ENCODE data around the gene CACNA1I.

CACNA1I gene

GRCh38 chr22:39600491-39601179 lies 30.1 kb downstream of the CACNA1I start:
- DNase-seq (ENCODE audit: low read depth, low spot score), result no peak
- no peak overlapping the region for H3K9ac ChIP-seq (ENCODE audit: insufficient read length)
- peaks cover 45% of the 10 kb centered on the region for H3K36me3 ChIP-seq (ENCODE audit: insufficient read depth, low read length)
- no peak overlapping the region for H3K4me3 ChIP-seq
- H3K27ac ChIP-seq, result peak overlapping the region; percentile 85
- TF ChIP-seq FOXP2 (optimal IDR thresholded peaks at IDR 0.05; ENCODE audit: control extremely low read depth, extremely low read length, insufficient read depth) (no peak), POLR2AphosphoS5 (IDR thresholded peaks at IDR 0.05; ENCODE audit: borderline replicate concordance, low read depth, low read length) (no peak), EZH2 (IDR thresholded peaks at IDR 0.05) (no peak)
- peaks cover 10% of the 10 kb centered on the region; the same call in 1 of the 2 replicates for H3K9me3 ChIP-seq (ENCODE audit: low read depth, low read length)

GRCh38 chr22:39601180-39601535 lies 30.6 kb downstream of the CACNA1I start:
- Histone ChIP-seq H3K36me3 (ENCODE audit: insufficient read depth, low read length) (peaks cover 48% of the 10 kb centered on the region), H3K4me3 (no peak overlapping the region), H3K27ac (peak overlapping the region; percentile 85), H3K9ac (ENCODE audit: insufficient read length) (no peak overlapping the region), H3K9me3 (ENCODE audit: low read depth, low read length) (peaks cover 10% of the 10 kb centered on the region; the same call in 1 of the 2 replicates)
- TF ChIP-seq FOXP2 (optimal IDR thresholded peaks at IDR 0.05; ENCODE audit: control extremely low read depth, extremely low read length, insufficient read depth), result no peak
- no peak for TF ChIP-seq EZH2 (IDR thresholded peaks at IDR 0.05)
- TF ChIP-seq POLR2AphosphoS5 (IDR thresholded peaks at IDR 0.05; ENCODE audit: borderline replicate concordance, low read depth, low read length), result no peak
- DNase-seq (ENCODE audit: low read depth, low spot score), result no peak

- peaks cover 52% of the 10 kb centered on the region for H3K36me3 ChIP-seq (ENCODE audit: insufficient read depth, low read length)
- TF ChIP-seq EZH2 (IDR thresholded peaks at IDR 0.05) (no peak), FOXP2 (optimal IDR thresholded peaks at IDR 0.05; ENCODE audit: control extremely low read depth, extremely low read length, insufficient read depth) (no peak), POLR2AphosphoS5 (IDR thresholded peaks at IDR 0.05; ENCODE audit: borderline replicate concordance, low read depth, low read length) (no peak)
Measured at GRCh38 chr22:39603345-39603744, 32.8 kb downstream of the CACNA1I start.

GRCh38 chr22:39610246-39610645 lies 39.7 kb downstream of the CACNA1I start:
- H3K27ac ChIP-seq, result no peak overlapping the region
- TF ChIP-seq FOXP2 (optimal IDR thresholded peaks at IDR 0.05; ENCODE audit: control extremely low read depth, extremely low read length, insufficient read depth) (no peak), POLR2AphosphoS5 (IDR thresholded peaks at IDR 0.05; ENCODE audit: borderline replicate concordance, low read depth, low read length) (no peak), EZH2 (IDR thresholded peaks at IDR 0.05) (no peak)

More at GRCh38 chr22:39603345-39603744, 32.8 kb downstream of the CACNA1I start:
- peaks cover 10% of the 10 kb centered on the region; the same call in 1 of the 2 replicates for H3K9me3 ChIP-seq (ENCODE audit: low read depth, low read length)
- no peak for DNase-seq (ENCODE audit: low read depth, low spot score)
- no peak overlapping the region for H3K27ac ChIP-seq
- no peak overlapping the region for H3K4me3 ChIP-seq
- no peak overlapping the region for H3K9ac ChIP-seq (ENCODE audit: insufficient read length)

GRCh38 chr22:39610766-39611165 lies 40.2 kb downstream of the CACNA1I start:
- no peak for DNase-seq (ENCODE audit: low read depth, low spot score)
- Histone ChIP-seq H3K27ac (no peak overlapping the region), H3K4me3 (no peak overlapping the region), H3K9ac (ENCODE audit: insufficient read length) (no peak overlapping the region), H3K9me3 (ENCODE audit: low read depth, low read length) (0 out of 2 replicates have a peak, but pooled peaks cover 4% of the 10 kb centered on the region), H3K36me3 (ENCODE audit: insufficient read depth, low read length) (peaks cover 38% of the 10 kb centered on the region)
- TF ChIP-seq EZH2 (IDR thresholded peaks at IDR 0.05) (no peak), FOXP2 (optimal IDR thresholded peaks at IDR 0.05; ENCODE audit: control extremely low read depth, extremely low read length, insufficient read depth) (no peak), POLR2AphosphoS5 (IDR thresholded peaks at IDR 0.05; ENCODE audit: borderline replicate concordance, low read depth, low read length) (no peak)

More at GRCh38 chr22:39610246-39610645, 39.7 kb downstream of the CACNA1I start:
- DNase-seq (ENCODE audit: low read depth, low spot score), result no peak
- Histone ChIP-seq H3K36me3 (ENCODE audit: insufficient read depth, low read length) (peaks cover 35% of the 10 kb centered on the region), H3K4me3 (no peak overlapping the region), H3K9me3 (ENCODE audit: low read depth, low read length) (0 out of 2 replicates have a peak, but pooled peaks cover 4% of the 10 kb centered on the region), H3K9ac (ENCODE audit: insufficient read length) (no peak overlapping the region)

- Histone ChIP-seq H3K9ac (ENCODE audit: insufficient read length) (no peak overlapping the region), H3K36me3 (ENCODE audit: insufficient read depth, low read length) (peaks cover 37% of the 10 kb centered on the region), H3K4me3 (no peak overlapping the region), H3K9me3 (ENCODE audit: low read depth, low read length) (0 out of 2 replicates have a peak, but pooled peaks cover 4% of the 10 kb centered on the region), H3K27ac (no peak overlapping the region)
- DNase-seq (ENCODE audit: low read depth, low spot score), result no peak
- TF ChIP-seq FOXP2 (optimal IDR thresholded peaks at IDR 0.05; ENCODE audit: control extremely low read depth, extremely low read length, insufficient read depth) (no peak), POLR2AphosphoS5 (IDR thresholded peaks at IDR 0.05; ENCODE audit: borderline replicate concordance, low read depth, low read length) (no peak), EZH2 (IDR thresholded peaks at IDR 0.05) (no peak)
Measured at GRCh38 chr22:39611360-39611759, 40.8 kb downstream of the CACNA1I start.

- TF ChIP-seq FOXP2 (optimal IDR thresholded peaks at IDR 0.05; ENCODE audit: control extremely low read depth, extremely low read length, insufficient read depth), result no peak
- no peak for TF ChIP-seq POLR2AphosphoS5 (IDR thresholded peaks at IDR 0.05; ENCODE audit: borderline replicate concordance, low read depth, low read length)
- Histone ChIP-seq H3K9ac (ENCODE audit: insufficient read length) (no peak overlapping the region), H3K27ac (peak overlapping the region; percentile 73; the same call in 1 of the 2 replicates), H3K9me3 (ENCODE audit: low read depth, low read length) (0 out of 2 replicates have a peak, but pooled peaks cover 4% of the 10 kb centered on the region), H3K4me3 (no peak overlapping the region), H3K36me3 (ENCODE audit: insufficient read depth, low read length) (peaks cover 35% of the 10 kb centered on the region)
- DNase-seq (ENCODE audit: low read depth, low spot score), result no peak
Measured at GRCh38 chr22:39612811-39613548, 42.4 kb downstream of the CACNA1I start.

- 0 out of 2 replicates have a peak, but pooled peaks cover 4% of the 10 kb centered on the region for H3K9me3 ChIP-seq (ENCODE audit: low read depth, low read length)
- TF ChIP-seq EZH2 (IDR thresholded peaks at IDR 0.05) (no peak), POLR2AphosphoS5 (IDR thresholded peaks at IDR 0.05; ENCODE audit: borderline replicate concordance, low read depth, low read length) (no peak), FOXP2 (optimal IDR thresholded peaks at IDR 0.05; ENCODE audit: control extremely low read depth, extremely low read length, insufficient read depth) (no peak)
- H3K9ac ChIP-seq (ENCODE audit: insufficient read length), result no peak overlapping the region
- no peak for DNase-seq (ENCODE audit: low read depth, low spot score)
- H3K27ac ChIP-seq, result no peak overlapping the region
- peaks cover 35% of the 10 kb centered on the region for H3K36me3 ChIP-seq (ENCODE audit: insufficient read depth, low read length)
- H3K4me3 ChIP-seq, result no peak overlapping the region
Measured at GRCh38 chr22:39613549-39613921, 43.0 kb downstream of the CACNA1I start.

Data from SK-N-MC (cell line).